Upper lobe of left lung (tissue), 4 donors: ENCODE results near the gene AGAP1.

ENCODE experiments used
- CTCF ChIP-seq, 6 experiments: fragments of 450-650 bp in 4 of 6; fragments of 200-600 bp in 2 of 6; sonication (generic) in 2 of 6; IDR thresholded peaks; one replicate each; pipeline ENCODE4 v1.5.1; 2016 to 2019; ENCODE audit warnings: antibody characterized with exemption in 6 of 6
- EP300 ChIP-seq, 4 donors: sonication (generic); formaldehyde crosslinking; IDR thresholded peaks; one replicate each; pipeline ENCODE4 v1.5.1; 2017; ENCODE audit warnings: antibody characterized with exemption in 4 of 4, control low read depth in 2 of 4
- POLR2A ChIP-seq, 4 donors: fragments of 450-650 bp; IDR thresholded peaks; one replicate each; pipeline ENCODE4 v1.5.1; 2016 to 2017; ENCODE audit warnings: antibody characterized with exemption in 4 of 4, mild to moderate bottlenecking in 2 of 4
- POLR2AphosphoS5 ChIP-seq, 2 donors: sonication (generic); formaldehyde crosslinking; IDR thresholded peaks; one replicate each; pipeline ENCODE4 v1.5.1; 2017; ENCODE audit warnings: antibody characterized with exemption in 2 of 2

GRCh38 chr2:235485362-235485761 is 8.5 kb upstream of the AGAP1 start:
- no peak for TF ChIP-seq POLR2A (IDR thresholded peaks at IDR 0.05)
- TF ChIP-seq CTCF (IDR thresholded peaks at IDR 0.05), result no peak
- no peak for TF ChIP-seq EP300 (IDR thresholded peaks at IDR 0.05)
- TF ChIP-seq POLR2AphosphoS5 (IDR thresholded peaks at IDR 0.05), result no peak
